Measurements from ENCODE around the gene STARD7. TPM values are rescaled to one million over a fixed set of nuclear protein-coding genes. Genes with fewer than 3 reads are reported as not detected.

The STARD7 gene
- total and polyA plus RNA-seq, 2 donors (not counting 3 experiments of a cell fraction or from before 2014, with no cell fraction given) = 61.2 to 132 TPM

GRCh38 chr2:96147593-96148201, 60.9 kb downstream of the STARD7 start:
- Histone ChIP-seq H3K9ac (replicated peaks; ENCODE audit: extremely low read depth, insufficient read depth, low read length) (no peak overlapping the region), H3K4me1 (ENCODE audit: control insufficient read depth, extremely low read depth, insufficient read depth, low read length) (no peaks in the 10 kb centered on the region), H4K20me1 (replicated peaks; ENCODE audit: control insufficient read depth, extremely low read depth, insufficient read depth, low read length) (no peaks in the 10 kb centered on the region), H3K9me1 (replicated peaks; ENCODE audit: control insufficient read depth, extremely low read depth, insufficient read depth, low read length) (no peaks in the 10 kb centered on the region), H3K27ac (ENCODE audit: insufficient read depth, low read depth, low read length) (no peak overlapping the region), H3K27me3 (ENCODE audit: control insufficient read depth in 2 of 2, insufficient read depth in 2 of 2, low read length in 2 of 2) (no peaks in the 10 kb centered on the region), H3K4me2 (ENCODE audit: insufficient read depth, low read length) (no peak overlapping the region), H2AFZ (ENCODE audit: low read depth, low read length) (no peak overlapping the region), H3K36me3 (ENCODE audit: control insufficient read depth in 2 of 2, extremely low read depth in 1 of 2, insufficient read depth in 2 of 2, low read length in 2 of 2) (no peaks in the 10 kb centered on the region), H3K79me2 (ENCODE audit: control insufficient read depth, insufficient read depth, low read length) (no peaks in the 10 kb centered on the region), H3K9me3 (replicated peaks; ENCODE audit: control insufficient read depth, insufficient read depth, low read length) (no peaks in the 10 kb centered on the region), H3K4me3 (replicated peaks in 1 of 3; ENCODE audit: insufficient read depth in 1 of 3, low read depth in 1 of 3, low read length in 3 of 3) (no peak overlapping the region)
- dilution Hi-C loops (cut with MboI; ENCODE audit: extremely low pct_ligation_motif_present, low sequenced_read_pairs) = no loop called here
- TF ChIP-seq, protein P1, sequence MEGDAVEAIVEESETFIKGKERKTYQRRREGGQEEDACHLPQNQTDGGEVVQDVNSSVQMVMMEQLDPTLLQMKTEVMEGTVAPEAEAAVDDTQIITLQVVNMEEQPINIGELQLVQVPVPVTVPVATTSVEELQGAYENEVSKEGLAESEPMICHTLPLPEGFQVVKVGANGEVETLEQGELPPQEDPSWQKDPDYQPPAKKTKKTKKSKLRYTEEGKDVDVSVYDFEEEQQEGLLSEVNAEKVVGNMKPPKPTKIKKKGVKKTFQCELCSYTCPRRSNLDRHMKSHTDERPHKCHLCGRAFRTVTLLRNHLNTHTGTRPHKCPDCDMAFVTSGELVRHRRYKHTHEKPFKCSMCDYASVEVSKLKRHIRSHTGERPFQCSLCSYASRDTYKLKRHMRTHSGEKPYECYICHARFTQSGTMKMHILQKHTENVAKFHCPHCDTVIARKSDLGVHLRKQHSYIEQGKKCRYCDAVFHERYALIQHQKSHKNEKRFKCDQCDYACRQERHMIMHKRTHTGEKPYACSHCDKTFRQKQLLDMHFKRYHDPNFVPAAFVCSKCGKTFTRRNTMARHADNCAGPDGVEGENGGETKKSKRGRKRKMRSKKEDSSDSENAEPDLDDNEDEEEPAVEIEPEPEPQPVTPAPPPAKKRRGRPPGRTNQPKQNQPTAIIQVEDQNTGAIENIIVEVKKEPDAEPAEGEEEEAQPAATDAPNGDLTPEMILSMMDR (IDR thresholded peaks at IDR 0.05; ENCODE audit: extremely low read depth in 1 of 2, insufficient read depth in 1 of 2, low read depth in 1 of 2, low read length in 2 of 2) = no peak
- TF ChIP-seq FOS (IDR thresholded peaks at IDR 0.05; ENCODE audit: borderline replicate concordance, insufficient read depth, low read length) (no peak), MYC (IDR thresholded peaks at IDR 0.05; ENCODE audit: low read depth, low read length) (no peak), EZH2 (IDR thresholded peaks at IDR 0.05; ENCODE audit: borderline replicate concordance, low read depth, low read length, severe bottlenecking) (no peak), JUN (IDR thresholded peaks at IDR 0.05; ENCODE audit: borderline replicate concordance, insufficient read depth, insufficient read length, low read depth) (no peak), GATA2 (IDR thresholded peaks at IDR 0.05; ENCODE audit: insufficient read depth, insufficient read length, low read depth, low read length) (no peak), POLR2AphosphoS5 (IDR thresholded peaks at IDR 0.05; ENCODE audit: insufficient read depth, low read depth, low read length) (no peak), POLR2A (IDR thresholded peaks at IDR 0.05; ENCODE audit: low read depth, low read length) (no peak)
- TF ChIP-seq, protein P2, sequence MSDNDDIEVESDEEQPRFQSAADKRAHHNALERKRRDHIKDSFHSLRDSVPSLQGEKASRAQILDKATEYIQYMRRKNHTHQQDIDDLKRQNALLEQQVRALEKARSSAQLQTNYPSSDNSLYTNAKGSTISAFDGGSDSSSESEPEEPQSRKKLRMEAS (IDR thresholded peaks at IDR 0.05; ENCODE audit: insufficient read depth, insufficient read length) = no peak
- BruUV-seq (replicated peaks) = no TSS peak
- DNase-seq (ENCODE audit: low read depth, low spot score) (no peak), FAIRE-seq (no peak)
- CTCF ChIA-PET = interaction anchor here (0.7 to 3.5 kb wide), 3 partner anchors 10 to 155 kb away, joined by 3 to 15 read pairs (median 10); partner anchors contain the start of gene ASTL
- POLR2A ChIA-PET = no interaction called here
- intact Hi-C loops (cut with micrococcal nuclease) = no loop called here
